ENCODE results near the gene GABARAPL1. TPM values are rescaled to one million over a fixed set of nuclear protein-coding genes. Genes with fewer than 3 reads are reported as not detected.

The GABARAPL1 gene
- total RNA-seq, 1 experiment from 2014 or later, result 55.6 TPM

DNA sequence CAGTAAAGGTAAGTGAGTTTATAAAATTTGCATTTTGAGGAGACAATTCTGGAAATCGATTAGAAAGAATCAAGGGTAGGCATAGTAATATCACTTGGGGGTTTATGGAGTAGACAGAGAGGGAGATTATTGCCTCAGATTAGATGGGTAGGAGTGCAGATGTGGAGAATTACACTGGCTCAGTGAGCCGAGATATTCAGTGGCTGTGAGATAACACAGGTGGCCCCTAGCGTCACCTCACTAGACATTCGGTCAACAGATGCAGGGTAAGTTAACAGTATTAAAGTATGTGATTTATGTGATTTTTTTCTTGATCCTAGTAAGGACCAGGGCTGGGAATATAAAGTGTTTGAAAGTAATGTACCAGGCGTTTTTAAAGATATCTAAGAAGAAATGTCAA, 55.4 kb downstream of the GABARAPL1 start:
- no peaks in the 10 kb centered on the region for H3K9me3 Mint-ChIP-seq
- H2AK5ac ChIP-seq (ENCODE audit: insufficient read length, low read length), result no peak overlapping the region

More for the DNA sequence above, 55.4 kb downstream of the GABARAPL1 start:
- Histone ChIP-seq H2BK12ac (ENCODE audit: insufficient read length, low read depth, low read length) (no peak overlapping the region), H3K18ac (ENCODE audit: insufficient read length, low read depth, low read length) (no peak overlapping the region), H3K14ac (ENCODE audit: insufficient read depth, low read length) (no peak overlapping the region), H2BK15ac (ENCODE audit: low read depth, low read length) (no peak overlapping the region), H3K23ac (ENCODE audit: insufficient read length, low read depth, low read length) (no peak overlapping the region), H4K5ac (ENCODE audit: insufficient read length, low read depth, low read length) (no peak overlapping the region), H2BK5ac (ENCODE audit: insufficient read length, low read length) (no peak overlapping the region), H3K9me3 (ENCODE audit: control insufficient read depth, low read depth, low read length) (no peaks in the 10 kb centered on the region), H4K91ac (ENCODE audit: insufficient read length, low read depth, low read length) (no peak overlapping the region), H3K79me2 (ENCODE audit: insufficient read depth, low read length) (no peaks in the 10 kb centered on the region), H3K23me2 (ENCODE audit: insufficient read length, low read depth, low read length, poor library complexity, severe bottlenecking) (no peaks in the 10 kb centered on the region), H3K9ac (ENCODE audit: extremely low read depth, insufficient read length, low read length) (no peak overlapping the region), H3K79me1 (ENCODE audit: insufficient read depth, low read depth, low read length, poor library complexity, severe bottlenecking) (no peaks in the 10 kb centered on the region), H3K4me2 (ENCODE audit: insufficient read depth, insufficient read length, low read length) (no peak overlapping the region), H4K20me1 (ENCODE audit: control insufficient read depth, insufficient read depth, insufficient read length) (no peaks in the 10 kb centered on the region), H3K4me1 (ENCODE audit: insufficient read depth, low read length) (no peaks in the 10 kb centered on the region), H2BK20ac (ENCODE audit: low read depth, low read length, poor library complexity, severe bottlenecking) (no peak overlapping the region), H2BK120ac (ENCODE audit: low read depth, low read length, poor library complexity, severe bottlenecking) (no peak overlapping the region), H3K27me3 (ENCODE audit: insufficient read depth, low read length) (no peaks in the 10 kb centered on the region), H3K27ac (ENCODE audit: insufficient read length, low read depth, low read length) (no peak overlapping the region), H2AFZ (ENCODE audit: low read length) (no peak overlapping the region), H3T11ph (ENCODE audit: low read length) (no peak overlapping the region), H3K4ac (ENCODE audit: low read depth, low read length) (no peak overlapping the region), H4K8ac (replicated peaks; ENCODE audit: insufficient read length, low read depth, low read length) (no peak overlapping the region), H3K56ac (ENCODE audit: insufficient read length, low read depth, low read length) (no peak overlapping the region)
- WGBS (ENCODE audit: extremely low coverage, insufficient read length, low lambda C conversion rate), result no CpG with 5 or more reads among the region's 5 CpGs
- H3K27ac Mint-ChIP-seq, result no peak overlapping the region; a peak in 1 of 7 replicates
- TF ChIP-seq, protein P1, sequence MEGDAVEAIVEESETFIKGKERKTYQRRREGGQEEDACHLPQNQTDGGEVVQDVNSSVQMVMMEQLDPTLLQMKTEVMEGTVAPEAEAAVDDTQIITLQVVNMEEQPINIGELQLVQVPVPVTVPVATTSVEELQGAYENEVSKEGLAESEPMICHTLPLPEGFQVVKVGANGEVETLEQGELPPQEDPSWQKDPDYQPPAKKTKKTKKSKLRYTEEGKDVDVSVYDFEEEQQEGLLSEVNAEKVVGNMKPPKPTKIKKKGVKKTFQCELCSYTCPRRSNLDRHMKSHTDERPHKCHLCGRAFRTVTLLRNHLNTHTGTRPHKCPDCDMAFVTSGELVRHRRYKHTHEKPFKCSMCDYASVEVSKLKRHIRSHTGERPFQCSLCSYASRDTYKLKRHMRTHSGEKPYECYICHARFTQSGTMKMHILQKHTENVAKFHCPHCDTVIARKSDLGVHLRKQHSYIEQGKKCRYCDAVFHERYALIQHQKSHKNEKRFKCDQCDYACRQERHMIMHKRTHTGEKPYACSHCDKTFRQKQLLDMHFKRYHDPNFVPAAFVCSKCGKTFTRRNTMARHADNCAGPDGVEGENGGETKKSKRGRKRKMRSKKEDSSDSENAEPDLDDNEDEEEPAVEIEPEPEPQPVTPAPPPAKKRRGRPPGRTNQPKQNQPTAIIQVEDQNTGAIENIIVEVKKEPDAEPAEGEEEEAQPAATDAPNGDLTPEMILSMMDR (conservative IDR thresholded peaks at IDR 0.05), result no peak
- no peak for DNase-seq
- H3K36me3 Mint-ChIP-seq (ENCODE audit: insufficient read depth in 1 of 3, low read depth in 3 of 3), result no peaks in the 10 kb centered on the region
- no peak overlapping the region for H3K4me3 Mint-ChIP-seq
- H3K27me3 Mint-ChIP-seq (ENCODE audit: low read depth), result no peaks in the 10 kb centered on the region
- H3K4me1 Mint-ChIP-seq, result no peaks in the 10 kb centered on the region
